ENCODE data around the gene DLG2. TPM values are rescaled to one million over a fixed set of nuclear protein-coding genes. Genes with fewer than 3 reads are reported as not detected.

The DLG2 gene
- total and polyA plus RNA-seq, 2 of the 8 experiments (the other 6 are each of a cell fraction or from before 2014, with no cell fraction given) = 1.7 to 14.3 TPM

DNA sequence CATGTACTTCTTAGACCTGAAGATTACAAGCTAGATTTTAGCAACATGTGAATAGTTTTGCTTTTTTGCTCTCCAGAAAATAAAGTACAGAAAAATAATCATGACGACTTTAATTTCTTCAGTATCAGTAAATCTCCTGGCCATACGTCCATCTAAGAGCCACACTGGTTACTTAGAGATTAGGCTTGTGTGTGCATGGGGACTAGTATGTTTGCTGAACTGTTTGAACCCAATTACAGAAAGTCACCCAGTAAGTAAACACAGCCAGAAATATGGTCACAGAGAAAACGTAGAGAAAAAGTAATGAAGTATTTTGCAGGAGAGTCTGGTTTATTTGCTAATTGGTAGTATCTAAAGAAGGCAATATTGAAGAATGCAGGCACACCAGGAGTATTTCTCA lies 1287.3 kb downstream of the DLG2 start:
- DNase-seq (ENCODE audit: low read depth in 1 of 2, low spot score in 2 of 2) (no peak), FAIRE-seq (no peak)
- Histone ChIP-seq H3K23me2 (ENCODE audit: low read depth, low read length) (no peaks in the 10 kb centered on the region), H3K56ac (replicated peaks; ENCODE audit: insufficient read length, low read depth, low read length) (no peak overlapping the region), H4K91ac (replicated peaks; ENCODE audit: insufficient read length, low read length) (no peak overlapping the region), H3K18ac (ENCODE audit: extremely low read depth, low read length) (no peak overlapping the region), H3K4me2 (ENCODE audit: insufficient read depth in 1 of 2, low read depth in 2 of 2, low read length in 2 of 2) (no peak overlapping the region), H3K79me1 (ENCODE audit: low read depth, low read length) (no peaks in the 10 kb centered on the region), H3K23ac (ENCODE audit: insufficient read length) (no peak overlapping the region), H2BK15ac (ENCODE audit: low read length) (no peak overlapping the region), H2AFZ (ENCODE audit: low read length) (no peak overlapping the region), H3K36me3 (ENCODE audit: control insufficient read depth in 2 of 4, insufficient read depth in 4 of 4, low read length in 3 of 4) (no peaks in the 10 kb centered on the region), H2BK20ac (ENCODE audit: low read length) (no peak overlapping the region), H2BK12ac (ENCODE audit: low read depth, low read length) (no peak overlapping the region), H3K27ac (ENCODE audit: low read depth, low read length) (no peak overlapping the region), H4K5ac (ENCODE audit: insufficient read length, low read depth, low read length) (no peak overlapping the region), H3K4me1 (replicated peaks in 1 of 4; ENCODE audit: control insufficient read depth in 3 of 4, insufficient read depth in 4 of 4, low read length in 3 of 4) (no peaks in the 10 kb centered on the region), H2BK5ac (ENCODE audit: low read depth, low read length) (no peak overlapping the region), H3K79me2 (ENCODE audit: control insufficient read depth in 1 of 2, insufficient read depth in 2 of 2, low read length in 2 of 2) (no peaks in the 10 kb centered on the region), H3K14ac (ENCODE audit: insufficient read length) (no peak overlapping the region), H3K9ac (replicated peaks in 1 of 4; ENCODE audit: extremely low read depth in 1 of 4, low read depth in 3 of 4, low read length in 3 of 4) (no peak overlapping the region), H3K4me3 (ENCODE audit: extremely low read depth in 1 of 4, insufficient read depth in 2 of 4, low read depth in 3 of 4, low read length in 4 of 4) (no peak overlapping the region), H3K4ac (replicated peaks; ENCODE audit: insufficient read length, low read depth, low read length) (no peak overlapping the region), H2AK5ac (ENCODE audit: low read depth, low read length) (no peak overlapping the region), H3K9me3 (ENCODE audit: insufficient read depth in 2 of 2, low read depth in 1 of 2, low read length in 1 of 2) (no peaks in the 10 kb centered on the region), H3K27me3 (replicated peaks in 1 of 4; ENCODE audit: control insufficient read depth in 3 of 4, extremely low read depth in 1 of 4, insufficient read depth in 3 of 4, low read length in 3 of 4) (no peaks in the 10 kb centered on the region), H4K20me1 (replicated peaks in 1 of 2; ENCODE audit: control insufficient read depth in 1 of 2, insufficient read depth in 2 of 2, low read length in 2 of 2) (no peaks in the 10 kb centered on the region), H4K8ac (ENCODE audit: extremely low read depth, insufficient read depth, low read length) (no peak overlapping the region), H2BK120ac (replicated peaks; ENCODE audit: low read depth, low read length) (no peak overlapping the region)
- WGBS, 2 experiments (ENCODE audit: extremely low coverage in 1 of 2, insufficient coverage in 1 of 2, insufficient read length in 1 of 2, insufficient replicate concordance in 2 of 2, low coverage in 1 of 2, low lambda C conversion rate in 2 of 2, missing lambda C conversion rate in 1 of 2) = 90 to 100% methylated on average over 1 to 3 of the region's 3 CpGs
- CTCF ChIA-PET (ENCODE audit: partially characterized antibody) = no interaction called here
- POLR2A ChIA-PET (ENCODE audit: partially characterized antibody) = no interaction called here
- TF ChIP-seq SP2 (IDR thresholded peaks at IDR 0.05; ENCODE audit: low read length) (no peak), SIRT6 (IDR thresholded peaks at IDR 0.05; ENCODE audit: low read length) (no peak), SUZ12 (IDR thresholded peaks at IDR 0.05; ENCODE audit: low read length) (no peak), KDM4A (IDR thresholded peaks at IDR 0.05; ENCODE audit: low read depth, low read length, severe bottlenecking) (no peak), TAF1 (IDR thresholded peaks at IDR 0.05; ENCODE audit: low read depth, low read length) (no peak), EGR1 (IDR thresholded peaks at IDR 0.05; ENCODE audit: borderline replicate concordance, low read depth, low read length) (no peak), JUN (IDR thresholded peaks at IDR 0.05; ENCODE audit: low read depth, low read length) (no peak)
- TF ChIP-seq, protein P1, sequence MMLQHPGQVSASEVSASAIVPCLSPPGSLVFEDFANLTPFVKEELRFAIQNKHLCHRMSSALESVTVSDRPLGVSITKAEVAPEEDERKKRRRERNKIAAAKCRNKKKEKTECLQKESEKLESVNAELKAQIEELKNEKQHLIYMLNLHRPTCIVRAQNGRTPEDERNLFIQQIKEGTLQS (IDR thresholded peaks at IDR 0.05; ENCODE audit: insufficient read depth, low read depth, low read length) = no peak
